Ovary (tissue), 9 donors: Measurements from ENCODE around the gene NRXN3. TPM values are rescaled to one million over a fixed set of nuclear protein-coding genes. Genes with fewer than 3 reads are reported as not detected.

Experiments used
- DNase-seq, 5 donors: peaks; one replicate each; pipeline ENCODE4 v3.0.0-alpha.2; 2019 to 2020
- H3K27ac ChIP-seq, 2 donors: fragments of 200-600 bp; one replicate each; pipeline versions ENCODE4 v1.5.1 to v1.8.0; 2019 to 2022
- H3K27me3 ChIP-seq: fragments of 200-600 bp; one replicate; pipeline ENCODE4 v1.8.0; 2022
- H3K36me3 ChIP-seq: fragments of 200-600 bp; sonication (generic); one replicate; pipeline ENCODE4 v1.5.1; 2019
- H3K4me1 ChIP-seq: one replicate; pipeline ENCODE4 v1.8.1; 2013; ENCODE audit warnings: mild to moderate bottlenecking, moderate library complexity; ENCODE audit not compliant: insufficient read depth
- H3K4me3 ChIP-seq: fragments of 200-600 bp; sonication (generic); one replicate; pipeline ENCODE4 v1.5.1; 2017
- H3K9me3 ChIP-seq, 2 donors: fragments of 200-600 bp in 1 of 2; sonication (generic) in 1 of 2; one replicate each; pipeline versions ENCODE4 v1.5.1 to v1.8.1; 2013 to 2019; ENCODE audit warnings: mild to moderate bottlenecking in 1 of 2, moderate library complexity in 1 of 2
- EP300 ChIP-seq: sonication (generic); formaldehyde crosslinking; IDR thresholded peaks from one replicate; pipeline ENCODE4 v1.6.1; 2017; ENCODE audit warnings: antibody characterized with exemption
- POLR2A ChIP-seq: fragments of 450-650 bp; IDR thresholded peaks from one replicate; pipeline ENCODE4 v1.6.1; 2017; ENCODE audit warnings: antibody characterized with exemption, mild to moderate bottlenecking, moderate library complexity
- WGBS, 3 donors: extraction: QIAGEN DNeasy Blood & Tissue Kit in 1 of 3; methylation state at CpG; one replicate each; pipeline versions ENCODE4 v1.1.5 to v1.1.7; 2013 to 2017; 5-methylcytosine and 5-hydroxymethylcytosine counted together
- intact Hi-C, 4 donors: fragments of 100-400 bp; cut with DNase I; formaldehyde crosslinking; loops; one replicate each; pipeline versions ENCODE4 v1.11.0 to v1.15.1; 2022 to 2023
- polyA plus RNA-seq, 2 donors: library from polyadenylated mRNA; stranded (reverse); fragments of 200-250 nt in 1 of 2; fragments of 350-450 nt in 1 of 2; fragmentation: Illumina TruSeq in 1 of 2; extraction: RNeasy Lipid Tissue Mini Kit (QIAGEN cat#74804) in 1 of 2; gene quantifications; one replicate each; pipeline ENCODE4 v1.2.3, GENCODE V29; 2013 to 2014
- total RNA-seq, 7 donors: library from RNA; depleted of rRNA in 2 of 7; stranded (reverse); fragments of >200 nt in 2 of 7; fragmentation: NEBNext Ultra II Directional in 3 of 7; extraction: Animal tissue kit (Norgen Biotek cat#: 25700) in 3 of 7; gene quantifications; one replicate each; pipeline versions ENCODE4 v1.1.0 to v1.2.4, GENCODE V29; 2016 to 2023
- TF ChIP-seq, protein P1 (sequence below), 3 donors: fragments of 450-650 bp in 2 of 3; fragments of 200-600 bp in 1 of 3; IDR thresholded peaks; one replicate each; pipeline versions ENCODE4 v1.5.1 to v1.8.0; 2016 to 2022; ENCODE audit warnings: antibody characterized with exemption in 3 of 3, mild to moderate bottlenecking in 1 of 3
- donor health status: DM: no; HTN: no; CAD: no; lungs with moderate emphysema.
- donor health status: DM: no; HTN: no; CAD: no.
- donor health status: Bipolar disorder and iron deficiency.
- donor health status: DM: yes; HTN: yes; CAD: no.
- donor health status: DM: no; HTN: no; CAD: no.
- donor health status: DM: yes; HTN: yes; CAD: no.

The NRXN3 gene
- total and polyA plus RNA-seq, 9 donors: 0.28 to 6.2 (median 0.82) TPM

- no peaks in the 10 kb centered on the region for H3K27me3 ChIP-seq
- H3K9me3 ChIP-seq: no peaks in the 10 kb centered on the region
- WGBS, 3 donors: 54 to 73% (median 58%) methylated on average over 4 of the region's 4 CpGs
- intact Hi-C loops: no loop called here
- no peak overlapping the region for H3K4me3 ChIP-seq
- H3K36me3 ChIP-seq: no peaks in the 10 kb centered on the region
- TF ChIP-seq POLR2A: no peak
- TF ChIP-seq, protein P1, sequence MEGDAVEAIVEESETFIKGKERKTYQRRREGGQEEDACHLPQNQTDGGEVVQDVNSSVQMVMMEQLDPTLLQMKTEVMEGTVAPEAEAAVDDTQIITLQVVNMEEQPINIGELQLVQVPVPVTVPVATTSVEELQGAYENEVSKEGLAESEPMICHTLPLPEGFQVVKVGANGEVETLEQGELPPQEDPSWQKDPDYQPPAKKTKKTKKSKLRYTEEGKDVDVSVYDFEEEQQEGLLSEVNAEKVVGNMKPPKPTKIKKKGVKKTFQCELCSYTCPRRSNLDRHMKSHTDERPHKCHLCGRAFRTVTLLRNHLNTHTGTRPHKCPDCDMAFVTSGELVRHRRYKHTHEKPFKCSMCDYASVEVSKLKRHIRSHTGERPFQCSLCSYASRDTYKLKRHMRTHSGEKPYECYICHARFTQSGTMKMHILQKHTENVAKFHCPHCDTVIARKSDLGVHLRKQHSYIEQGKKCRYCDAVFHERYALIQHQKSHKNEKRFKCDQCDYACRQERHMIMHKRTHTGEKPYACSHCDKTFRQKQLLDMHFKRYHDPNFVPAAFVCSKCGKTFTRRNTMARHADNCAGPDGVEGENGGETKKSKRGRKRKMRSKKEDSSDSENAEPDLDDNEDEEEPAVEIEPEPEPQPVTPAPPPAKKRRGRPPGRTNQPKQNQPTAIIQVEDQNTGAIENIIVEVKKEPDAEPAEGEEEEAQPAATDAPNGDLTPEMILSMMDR (IDR thresholded peaks at IDR 0.05): no peak
- no peak for TF ChIP-seq EP300
- no peak for DNase-seq
- no peaks in the 10 kb centered on the region for H3K4me1 ChIP-seq
- H3K27ac ChIP-seq: no peak overlapping the region
Observed at GRCh38 chr14:79581912-79582576, 1411.9 kb downstream of the NRXN3 start.

GRCh38 chr14:79583738-79584408 lies 1413.7 kb downstream of the NRXN3 start:
- Histone ChIP-seq H3K4me1 (no peaks in the 10 kb centered on the region), H3K9me3 (no peaks in the 10 kb centered on the region), H3K27me3 (no peaks in the 10 kb centered on the region), H3K36me3 (no peaks in the 10 kb centered on the region), H3K27ac (no peak overlapping the region), H3K4me3 (no peak overlapping the region)
- no peak for DNase-seq
- TF ChIP-seq EP300 (no peak), POLR2A (no peak)
- TF ChIP-seq, protein P1 (IDR thresholded peaks at IDR 0.05): no peak
- WGBS, 3 donors: 64 to 67% (median 67%) methylated on average over 4 of the region's 4 CpGs
- intact Hi-C loops: no loop called here

GRCh38 chr14:79584679-79585078 lies 1414.5 kb downstream of the NRXN3 start:
- WGBS, 3 donors: 60 to 66% (median 64%) methylated on average over 2 of the region's 2 CpGs

GRCh38 chr14:79585845-79586244 lies 1415.7 kb downstream of the NRXN3 start:
- no peaks in the 10 kb centered on the region for H3K9me3 ChIP-seq
- 69 to 83% (median 71%) methylated on average over 4 of the region's 4 CpGs for WGBS, 3 donors
- no peak for TF ChIP-seq POLR2A
- TF ChIP-seq, protein P1 (IDR thresholded peaks at IDR 0.05): no peak
- no peak for TF ChIP-seq EP300

More at GRCh38 chr14:79584679-79585078, 1414.5 kb downstream of the NRXN3 start:
- H3K36me3 ChIP-seq: no peaks in the 10 kb centered on the region
- H3K4me3 ChIP-seq: no peak overlapping the region
- H3K27me3 ChIP-seq: no peaks in the 10 kb centered on the region
- H3K27ac ChIP-seq: no peak overlapping the region
- no peaks in the 10 kb centered on the region for H3K4me1 ChIP-seq
- no peak for DNase-seq
- H3K9me3 ChIP-seq: no peaks in the 10 kb centered on the region
- intact Hi-C loops: no loop called here
- TF ChIP-seq EP300 (no peak), POLR2A (no peak)
- TF ChIP-seq, protein P1 (IDR thresholded peaks at IDR 0.05): no peak

More at GRCh38 chr14:79585845-79586244, 1415.7 kb downstream of the NRXN3 start:
- DNase-seq: no peak
- intact Hi-C loops: no loop called here
- Histone ChIP-seq H3K36me3 (no peaks in the 10 kb centered on the region), H3K27me3 (no peaks in the 10 kb centered on the region), H3K4me3 (no peak overlapping the region), H3K27ac (no peak overlapping the region), H3K4me1 (no peaks in the 10 kb centered on the region)
